Muscle of arm (tissue), 12 donors: ENCODE data around the gene ABI1. TPM values are rescaled to one million over a fixed set of nuclear protein-coding genes. Genes with fewer than 3 reads are reported as not detected.

Experiments used
- DNase-seq: peaks from one replicate; pipeline ENCODE4 v3.0.0-alpha.2; 2013
- polyA plus RNA-seq, 12 donors: library from polyadenylated mRNA; unstranded; fragments of 120-200 nt; gene quantifications; one replicate each; pipeline ENCODE4 v1.2.1, GENCODE V29; 2013; ENCODE audit not compliant: insufficient read length in 12 of 12

The ABI1 gene
- polyA plus RNA-seq, 12 donors, result 39.4 to 74.9 (median 49.4) TPM; not detected in 1

DNA sequence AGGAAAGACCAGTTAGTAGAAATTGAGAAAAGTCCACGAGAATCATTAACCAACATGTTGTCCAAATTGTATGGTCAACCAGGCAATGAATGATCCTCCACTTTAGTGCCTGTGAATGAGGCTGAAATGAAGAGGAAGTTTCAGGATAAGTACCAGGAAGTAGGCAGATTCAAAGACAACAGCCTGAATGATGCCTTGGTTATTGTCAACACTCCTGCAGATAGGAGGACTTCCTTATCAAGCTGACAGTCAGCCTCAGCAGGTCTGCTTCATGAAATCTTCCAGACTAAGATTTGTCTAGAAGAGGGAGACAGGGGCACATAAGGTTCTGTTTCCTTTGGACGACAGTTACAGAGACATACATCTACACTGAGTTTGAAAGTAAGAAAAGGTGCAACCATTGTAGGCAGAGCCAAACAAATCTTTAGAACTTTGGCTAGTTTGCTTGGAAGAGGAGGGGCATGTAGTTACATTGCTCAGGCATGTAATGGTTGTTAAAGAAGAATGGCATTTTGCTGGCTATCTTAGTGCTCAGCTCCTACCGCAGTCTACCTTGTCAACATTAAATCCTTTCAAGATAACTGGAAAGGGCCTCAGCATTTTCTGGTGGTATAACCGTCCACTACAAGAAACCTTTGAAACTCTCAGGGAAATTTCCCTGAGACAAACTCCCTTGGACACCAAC lies 81.4 kb downstream of the ABI1 start:
- no peak for DNase-seq

GRCh38 chr10:26777686-26778085 lies 83.1 kb downstream of the ABI1 start:
- DNase-seq, result no peak

- DNase-seq, result no peak
Measured at GRCh38 chr10:26776258-26776657, 84.5 kb downstream of the ABI1 start.

DNA sequence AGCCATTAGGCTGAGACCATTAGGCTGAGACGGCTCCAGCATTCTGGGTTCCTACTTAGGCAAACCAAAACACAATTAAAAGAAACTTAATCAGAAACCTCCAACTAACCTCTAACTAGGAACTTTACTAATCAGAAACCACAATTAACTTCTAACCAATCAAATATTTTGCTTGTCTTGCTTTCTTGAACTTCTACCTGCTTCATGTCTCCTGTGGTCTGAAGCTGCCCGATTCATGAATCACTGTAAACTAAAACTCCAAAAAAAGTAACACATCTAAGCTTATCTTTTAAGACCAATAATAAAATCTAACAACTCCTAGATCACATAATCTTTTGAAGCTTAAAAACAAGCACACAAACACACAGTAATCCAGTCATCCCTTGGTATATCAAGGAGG lies 87.1 kb downstream of the ABI1 start:
- no peak for DNase-seq

DNA sequence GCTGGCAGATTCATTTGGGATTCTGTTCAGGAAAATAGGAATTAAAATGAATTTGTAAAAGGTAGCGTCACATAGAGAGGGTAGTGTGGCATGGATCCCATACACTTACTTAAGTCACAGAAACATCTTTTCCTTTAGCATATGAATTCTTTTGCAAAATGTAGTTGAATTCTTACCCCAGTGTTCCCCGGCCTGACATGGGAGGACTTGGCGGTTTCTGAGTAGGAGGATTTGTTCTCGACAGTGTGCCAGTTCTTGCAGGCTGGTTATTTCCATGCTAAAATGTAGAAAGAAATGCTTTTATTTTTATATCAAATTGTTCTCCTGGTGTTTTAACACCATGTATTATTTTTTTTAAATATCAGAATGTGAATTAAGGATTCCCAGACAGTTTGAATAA lies 90.7 kb downstream of the ABI1 start:
- no peak for DNase-seq

- DNase-seq, result no peak
Measured at GRCh38 chr10:26765549-26765948, 95.2 kb downstream of the ABI1 start.

- no peak for DNase-seq
Measured at GRCh38 chr10:26759008-26759407, 101.8 kb downstream of the ABI1 start.

DNA sequence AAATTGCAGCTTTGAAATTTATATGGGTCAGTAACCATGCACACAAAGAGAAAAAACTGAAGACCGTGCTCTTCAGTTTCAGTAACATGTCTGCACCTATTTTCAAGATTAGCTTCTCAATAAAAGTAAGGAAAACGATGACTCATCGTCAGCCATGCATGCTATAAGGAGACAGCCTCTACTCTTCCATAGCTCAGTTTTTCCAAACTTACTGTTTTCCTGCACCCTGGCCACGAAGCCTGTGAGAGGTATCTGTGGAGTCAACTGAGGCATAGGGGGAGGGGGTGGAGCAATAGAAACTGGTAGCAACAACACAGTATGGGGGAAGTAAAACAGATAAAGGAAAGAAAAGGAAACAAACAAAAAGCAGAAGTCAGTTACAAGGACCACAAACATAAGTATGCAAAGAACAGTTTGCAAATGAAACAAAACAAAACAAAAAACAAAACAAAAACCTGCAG lies 105.3 kb downstream of the ABI1 start:
- DNase-seq, result no peak

DNA sequence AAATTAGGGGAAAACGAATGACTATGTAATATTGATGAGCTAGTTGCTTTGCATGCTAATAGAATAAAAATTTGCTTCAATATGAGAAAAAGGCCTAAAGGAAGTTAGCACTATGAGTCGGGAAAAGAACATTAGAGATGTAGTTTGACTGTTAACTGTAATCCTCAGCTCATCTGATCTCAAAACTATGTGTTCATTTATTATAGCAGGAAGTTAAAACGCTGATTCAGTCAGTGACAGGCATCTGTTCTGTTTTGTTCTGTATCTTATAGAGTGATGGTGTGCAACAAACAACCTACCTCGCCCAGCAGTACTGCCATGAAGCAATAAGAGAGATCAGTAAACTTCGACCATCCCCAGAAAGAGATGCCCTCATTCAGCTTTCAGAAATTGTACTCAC lies 114.7 kb downstream of the ABI1 start:
- DNase-seq, result no peak

DNA sequence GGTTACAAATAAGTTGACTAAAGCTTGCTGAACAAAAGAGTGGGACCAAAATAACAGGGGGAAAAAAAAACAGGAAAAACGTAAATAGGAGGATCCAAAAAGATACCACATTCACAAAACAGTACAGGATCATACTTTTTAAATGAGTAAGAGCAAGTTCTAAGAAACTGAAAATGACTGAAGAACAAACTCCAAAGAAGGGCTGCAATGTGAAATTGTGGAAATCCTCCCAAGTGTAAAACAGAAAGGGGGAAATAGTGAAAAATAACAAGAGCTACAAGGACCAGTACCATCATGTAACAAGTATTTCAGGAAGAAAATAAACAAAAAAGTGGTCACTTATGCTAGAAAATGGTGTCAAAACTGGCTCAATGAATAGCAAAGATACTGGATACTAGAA lies 116.9 kb downstream of the ABI1 start:
- DNase-seq, result no peak

- no peak for DNase-seq
Measured at GRCh38 chr10:26743091-26743490, 117.7 kb downstream of the ABI1 start.

GRCh38 chr10:26741368-26741767 lies 119.4 kb downstream of the ABI1 start:
- DNase-seq, result no peak

- DNase-seq, result no peak
Measured at GRCh38 chr10:26739071-26739631, 121.6 kb downstream of the ABI1 start.

- DNase-seq, result no peak
Measured at GRCh38 chr10:26738301-26738911, 122.4 kb downstream of the ABI1 start.

GRCh38 chr10:26737730-26738129 lies 123.0 kb downstream of the ABI1 start:
- DNase-seq, result no peak

- DNase-seq, result no peak
Measured at GRCh38 chr10:26735435-26735834, 125.3 kb downstream of the ABI1 start.

- no peak for DNase-seq
Measured at GRCh38 chr10:26733750-26734568, 126.8 kb downstream of the ABI1 start.

- no peak for DNase-seq
Measured at GRCh38 chr10:26730552-26730951, 130.2 kb downstream of the ABI1 start.

GRCh38 chr10:26729395-26729794 lies 131.4 kb downstream of the ABI1 start:
- no peak for DNase-seq

DNA sequence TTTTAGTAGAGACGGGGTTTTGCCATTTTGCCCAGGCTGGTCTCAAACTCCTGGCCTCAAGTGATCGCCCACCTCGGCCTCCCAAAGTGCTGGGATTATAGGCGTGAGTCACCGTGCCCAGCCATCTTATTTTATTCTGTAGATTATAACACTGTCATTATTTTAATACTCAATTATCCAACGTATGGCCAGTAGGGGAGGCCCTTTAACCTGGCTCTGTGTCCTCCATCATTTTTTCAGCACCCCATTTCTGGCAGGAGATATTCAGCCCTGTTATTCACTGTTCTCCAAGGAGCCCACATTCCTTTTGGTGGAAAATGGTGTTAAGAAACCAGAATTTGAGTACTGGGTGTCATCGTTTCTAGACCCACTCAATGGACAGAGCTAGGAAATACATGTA lies 131.8 kb downstream of the ABI1 start:
- DNase-seq, result no peak

- DNase-seq, result no peak
Measured at GRCh38 chr10:26727005-26727404, 133.8 kb downstream of the ABI1 start.
